KMS-11 (cell line): ENCODE results near the gene EEPD1.

Experiments used
- H2AFZ ChIP-seq: fragments of 200-600 bp; sonication (generic); 2 replicates; pipeline ENCODE4 v1.6.1; 2016; ENCODE audit warnings: antibody characterized with exemption, mixed run types, low read depth
- H3K27ac ChIP-seq: fragments of 200-600 bp; sonication (generic); 2 replicates; pipeline ENCODE4 v1.6.1; 2016; ENCODE audit warnings: mild to moderate bottlenecking, mixed run types
- H3K27me3 ChIP-seq: fragments of 200-600 bp; sonication (generic); 2 replicates; pipeline ENCODE4 v1.6.1; 2017; ENCODE audit warnings: mild to moderate bottlenecking, low read depth, mixed run types, moderate library complexity; ENCODE audit not compliant: insufficient read depth
- H3K36me3 ChIP-seq: fragments of 200-600 bp; sonication (generic); 2 replicates; pipeline ENCODE4 v1.6.1; 2017; ENCODE audit warnings: mild to moderate bottlenecking, mixed run types; ENCODE audit not compliant: insufficient read depth
- H3K4me1 ChIP-seq: fragments of 200-600 bp; sonication (generic); 2 replicates; pipeline ENCODE4 v1.6.1; 2016; ENCODE audit warnings: mild to moderate bottlenecking, low read depth, mixed run types; ENCODE audit not compliant: poor library complexity, severe bottlenecking
- H3K4me2 ChIP-seq: fragments of 200-600 bp; sonication (generic); 2 replicates; pipeline ENCODE4 v1.7.0; 2016; ENCODE audit warnings: mild to moderate bottlenecking, mixed run types
- H3K4me3 ChIP-seq: fragments of 200-600 bp; sonication (generic); IDR thresholded peaks from 2 replicates; pipeline ENCODE4 v1.6.1; 2017; ENCODE audit warnings: low read depth, low read length, mixed read lengths; ENCODE audit not compliant: insufficient read depth
- H3K79me2 ChIP-seq: fragments of 200-600 bp; sonication (generic); 2 replicates; pipeline ENCODE4 v1.6.1; 2016; ENCODE audit warnings: low read depth, mixed run types; ENCODE audit not compliant: insufficient read depth
- H3K9ac ChIP-seq: fragments of 200-600 bp; sonication (generic); 2 replicates; pipeline ENCODE4 v1.6.1; 2016; ENCODE audit warnings: mild to moderate bottlenecking, mixed run types
- H4K20me1 ChIP-seq: fragments of 200-600 bp; sonication (generic); 2 replicates; pipeline ENCODE4 v1.6.1; 2016; ENCODE audit warnings: mild to moderate bottlenecking, mixed run types; ENCODE audit not compliant: insufficient read depth
- CTCF ChIP-seq: fragments of 200-600 bp; sonication (generic); conservative IDR thresholded peaks from 2 replicates; pipeline ENCODE4 v1.6.1; 2017; ENCODE audit warnings: low read depth, mild to moderate bottlenecking, antibody characterized with exemption, low read length, moderate library complexity, mixed read lengths

Gene EEPD1

GRCh38 chr7:36279926-36280315 lies 126.9 kb downstream of the EEPD1 start:
- no peaks in the 10 kb centered on the region for H3K4me1 ChIP-seq
- no peak overlapping the region for H3K9ac ChIP-seq
- H3K36me3 ChIP-seq: no peaks in the 10 kb centered on the region
- no peak overlapping the region for H3K4me3 ChIP-seq
- H3K27me3 ChIP-seq: no peaks in the 10 kb centered on the region
- no peaks in the 10 kb centered on the region for H3K79me2 ChIP-seq
- no peak overlapping the region for H3K4me2 ChIP-seq
- H4K20me1 ChIP-seq: no peaks in the 10 kb centered on the region
- TF ChIP-seq CTCF: no peak
- no peak overlapping the region for H3K27ac ChIP-seq
- H2AFZ ChIP-seq: no peak overlapping the region

- no peaks in the 10 kb centered on the region for H4K20me1 ChIP-seq
- H2AFZ ChIP-seq: no peak overlapping the region
- no peak overlapping the region for H3K27ac ChIP-seq
- no peak overlapping the region for H3K4me2 ChIP-seq
- no peak overlapping the region for H3K9ac ChIP-seq
- H3K36me3 ChIP-seq: no peaks in the 10 kb centered on the region
- no peak overlapping the region for H3K4me3 ChIP-seq
- no peaks in the 10 kb centered on the region for H3K79me2 ChIP-seq
- H3K27me3 ChIP-seq: no peaks in the 10 kb centered on the region
- no peaks in the 10 kb centered on the region for H3K4me1 ChIP-seq
- TF ChIP-seq CTCF: no peak
These were observed 128.1 kb downstream of the EEPD1 start for GRCh38 chr7:36280840-36281812.

GRCh38 chr7:36281945-36282717 lies 129.1 kb downstream of the EEPD1 start:
- Histone ChIP-seq H4K20me1 (no peaks in the 10 kb centered on the region), H3K27me3 (no peaks in the 10 kb centered on the region), H3K4me1 (no peaks in the 10 kb centered on the region), H3K36me3 (no peaks in the 10 kb centered on the region), H3K9ac (no peak overlapping the region), H3K4me3 (no peak overlapping the region), H3K27ac (no peak overlapping the region), H3K4me2 (no peak overlapping the region), H2AFZ (no peak overlapping the region), H3K79me2 (no peaks in the 10 kb centered on the region)
- TF ChIP-seq CTCF: no peak

- H3K9ac ChIP-seq: no peak overlapping the region
- no peaks in the 10 kb centered on the region for H3K79me2 ChIP-seq
- no peak overlapping the region for H3K4me2 ChIP-seq
- no peaks in the 10 kb centered on the region for H3K4me1 ChIP-seq
- no peaks in the 10 kb centered on the region for H3K36me3 ChIP-seq
- no peak overlapping the region for H2AFZ ChIP-seq
- no peak overlapping the region for H3K27ac ChIP-seq
- no peaks in the 10 kb centered on the region for H3K27me3 ChIP-seq
- no peak for TF ChIP-seq CTCF
- H3K4me3 ChIP-seq: no peak overlapping the region
- H4K20me1 ChIP-seq: no peaks in the 10 kb centered on the region
These were observed 130.1 kb downstream of the EEPD1 start for GRCh38 chr7:36283181-36283580.
